Natural killer cell (primary cell): Measurements from ENCODE around the gene AFAP1. TPM values are rescaled to one million over a fixed set of nuclear protein-coding genes. Genes with fewer than 3 reads are reported as not detected.

ENCODE experiments used
- ATAC-seq, 3 donors: fragments of 150-1000 bp in 2 of 3; fragments of 200-7000 bp in 1 of 3; cut with Tn5 transposase; 1 replicate in 1 of 3; 2 replicates in 2 of 3; pipeline ENCODE4 v1.10.0; 2021; ENCODE audit warnings: mild to moderate bottlenecking in 2 of 3, moderate library complexity in 2 of 3
- DNase-seq, 2 donors: peaks; one replicate each; pipeline versions ENCODE4 v3.0.0 to v3.0.0-alpha.2; 2013 to 2021; ENCODE audit warnings: mixed read lengths in 1 of 2
- H3K27ac ChIP-seq: one replicate; pipeline ENCODE4 v1.5.1; 2013; ENCODE audit warnings: mild to moderate bottlenecking, low read length
- H3K27me3 ChIP-seq: one replicate; pipeline ENCODE4 v1.6.1; 2013; ENCODE audit warnings: low read length; ENCODE audit not compliant: control insufficient read depth, insufficient read depth
- H3K36me3 ChIP-seq: one replicate; pipeline ENCODE4 v1.6.1; 2013; ENCODE audit warnings: low read length; ENCODE audit not compliant: control insufficient read depth, insufficient read depth
- H3K4me1 ChIP-seq: one replicate; pipeline ENCODE4 v1.6.1; 2013; ENCODE audit warnings: low read length; ENCODE audit not compliant: control insufficient read depth, insufficient read depth
- H3K4me3 ChIP-seq: one replicate; pipeline ENCODE4 v1.5.1; 2013; ENCODE audit warnings: low read length
- H3K9me3 ChIP-seq: one replicate; pipeline ENCODE4 v1.6.1; 2013; ENCODE audit warnings: low read length; ENCODE audit not compliant: control insufficient read depth, insufficient read depth
- H3K27ac Mint-ChIP-seq, 2 donors: one replicate each; pipeline ENCODE4 v1.8.0; 2022; ENCODE audit warnings: mild to moderate bottlenecking in 2 of 2, mixed read lengths in 2 of 2, moderate library complexity in 1 of 2
- H3K27me3 Mint-ChIP-seq, 2 donors: one replicate each; pipeline ENCODE4 v1.8.0; 2022; ENCODE audit warnings: low read depth in 2 of 2, mixed read lengths in 2 of 2
- H3K36me3 Mint-ChIP-seq: one replicate; pipeline ENCODE4 v1.8.0; 2022; ENCODE audit warnings: mixed read lengths
- H3K4me1 Mint-ChIP-seq, 2 donors: one replicate each; pipeline ENCODE4 v1.8.0; 2022; ENCODE audit warnings: mixed read lengths in 2 of 2
- H3K4me3 Mint-ChIP-seq: one replicate; pipeline ENCODE4 v1.8.0; 2022; ENCODE audit warnings: mild to moderate bottlenecking, moderate library complexity, mixed read lengths
- H3K9me3 Mint-ChIP-seq, 2 donors: one replicate each; pipeline ENCODE4 v1.8.0; 2022; ENCODE audit warnings: mixed read lengths in 2 of 2
- whole genome bisulfite sequencing: methylation state at CpG from one replicate; pipeline ENCODE4 v1.1.7; 2013; ENCODE audit warnings: missing lambda C conversion rate; ENCODE audit not compliant: insufficient coverage; 5-methylcytosine and 5-hydroxymethylcytosine counted together
- intact Hi-C: fragments of 100-400 bp; cut with micrococcal nuclease; formaldehyde crosslinking; loops from one replicate; pipeline ENCODE4 v1.14.2; 2022
- total RNA-seq, 4 donors: library from RNA; stranded (reverse); fragments of 120-200 nt in 1 of 4; gene quantifications; one replicate each; pipeline versions ENCODE4 v1.2.3 to v1.2.4, GENCODE V29; 2013 to 2022
- TF ChIP-seq, protein P1 (sequence below): fragments of 200-600 bp; IDR thresholded peaks from one replicate; pipeline ENCODE4 v1.8.0; 2022; ENCODE audit warnings: antibody characterized with exemption

The AFAP1 gene
- total RNA-seq, 3 donors from 2014 or later (not counting 1 experiment from before 2014, with no cell fraction given) = 4.9 to 12.5 (median 9.5) TPM

DNA sequence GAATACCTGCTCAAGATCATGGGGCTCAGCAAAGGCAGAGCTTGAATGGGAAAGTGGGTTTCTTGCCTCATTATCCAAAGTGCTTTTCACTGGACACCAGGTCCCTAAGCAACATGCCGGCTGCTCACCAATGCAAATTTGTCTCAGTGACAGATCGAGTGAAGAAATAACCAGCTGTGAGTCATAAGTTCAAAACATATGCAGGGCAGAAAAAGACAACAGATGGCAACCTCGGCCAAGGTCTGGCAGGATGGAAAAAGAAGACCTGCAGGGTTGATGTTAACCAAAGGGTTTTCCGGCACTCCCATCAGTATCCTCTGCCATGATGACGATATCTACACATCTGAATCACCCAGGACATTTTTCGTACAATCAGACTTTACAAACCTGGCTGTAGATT lies 124.1 kb downstream of the AFAP1 start:
- DNase-seq (no peak), ATAC-seq (no peak)
- H3K27ac Mint-ChIP-seq = no peak overlapping the region
- 84% methylated on average over 4 of the region's 6 CpGs for WGBS
- Histone ChIP-seq H3K4me1 (no peaks in the 10 kb centered on the region), H3K27me3 (no peaks in the 10 kb centered on the region), H3K36me3 (peaks cover 3% of the 10 kb centered on the region), H3K9me3 (no peaks in the 10 kb centered on the region), H3K27ac (no peak overlapping the region), H3K4me3 (no peak overlapping the region)
- H3K4me3 Mint-ChIP-seq = no peak overlapping the region
- H3K4me1 Mint-ChIP-seq = no peaks in the 10 kb centered on the region
- no peaks in the 10 kb centered on the region for H3K36me3 Mint-ChIP-seq
- intact Hi-C loops = no loop called here
- H3K9me3 Mint-ChIP-seq = no peaks in the 10 kb centered on the region
- peaks cover 0 to 2% of the 10 kb centered on the region in 2 donors for H3K27me3 Mint-ChIP-seq
- TF ChIP-seq, protein P1, sequence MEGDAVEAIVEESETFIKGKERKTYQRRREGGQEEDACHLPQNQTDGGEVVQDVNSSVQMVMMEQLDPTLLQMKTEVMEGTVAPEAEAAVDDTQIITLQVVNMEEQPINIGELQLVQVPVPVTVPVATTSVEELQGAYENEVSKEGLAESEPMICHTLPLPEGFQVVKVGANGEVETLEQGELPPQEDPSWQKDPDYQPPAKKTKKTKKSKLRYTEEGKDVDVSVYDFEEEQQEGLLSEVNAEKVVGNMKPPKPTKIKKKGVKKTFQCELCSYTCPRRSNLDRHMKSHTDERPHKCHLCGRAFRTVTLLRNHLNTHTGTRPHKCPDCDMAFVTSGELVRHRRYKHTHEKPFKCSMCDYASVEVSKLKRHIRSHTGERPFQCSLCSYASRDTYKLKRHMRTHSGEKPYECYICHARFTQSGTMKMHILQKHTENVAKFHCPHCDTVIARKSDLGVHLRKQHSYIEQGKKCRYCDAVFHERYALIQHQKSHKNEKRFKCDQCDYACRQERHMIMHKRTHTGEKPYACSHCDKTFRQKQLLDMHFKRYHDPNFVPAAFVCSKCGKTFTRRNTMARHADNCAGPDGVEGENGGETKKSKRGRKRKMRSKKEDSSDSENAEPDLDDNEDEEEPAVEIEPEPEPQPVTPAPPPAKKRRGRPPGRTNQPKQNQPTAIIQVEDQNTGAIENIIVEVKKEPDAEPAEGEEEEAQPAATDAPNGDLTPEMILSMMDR = no peak

DNA sequence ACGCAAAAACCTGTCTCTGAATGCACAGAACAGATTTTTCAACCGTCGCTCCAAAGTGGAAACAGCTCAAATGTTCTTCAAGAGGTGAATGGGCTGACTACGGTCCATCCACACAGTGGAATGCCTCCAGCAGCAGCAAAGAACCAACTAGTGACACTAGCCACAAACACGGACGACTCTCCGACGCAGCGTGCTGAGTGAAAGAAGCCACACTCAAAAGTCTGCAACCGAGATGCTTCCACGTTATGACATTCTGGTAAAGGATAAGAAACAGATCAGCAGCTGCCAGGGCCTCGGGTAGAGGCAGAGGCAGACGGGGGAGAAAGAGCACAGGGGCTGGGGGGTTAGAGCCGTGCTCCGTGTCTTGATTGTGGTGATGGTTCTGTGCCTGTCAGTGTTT lies 125.2 kb downstream of the AFAP1 start:
- TF ChIP-seq, protein P1 = no peak
- Histone ChIP-seq H3K4me1 (no peaks in the 10 kb centered on the region), H3K4me3 (no peak overlapping the region), H3K36me3 (peaks cover 3% of the 10 kb centered on the region), H3K27ac (no peak overlapping the region), H3K9me3 (no peaks in the 10 kb centered on the region), H3K27me3 (no peaks in the 10 kb centered on the region)
- Mint-ChIP-seq H3K9me3 (no peaks in the 10 kb centered on the region), H3K27ac (no peak overlapping the region), H3K36me3 (no peaks in the 10 kb centered on the region), H3K4me1 (no peaks in the 10 kb centered on the region), H3K27me3 (no peaks in the 10 kb centered on the region), H3K4me3 (no peak overlapping the region)
- intact Hi-C loops = no loop called here
- no peak for ATAC-seq
- WGBS = 94% methylated on average over 15 of the region's 15 CpGs
- no peak for DNase-seq

DNA sequence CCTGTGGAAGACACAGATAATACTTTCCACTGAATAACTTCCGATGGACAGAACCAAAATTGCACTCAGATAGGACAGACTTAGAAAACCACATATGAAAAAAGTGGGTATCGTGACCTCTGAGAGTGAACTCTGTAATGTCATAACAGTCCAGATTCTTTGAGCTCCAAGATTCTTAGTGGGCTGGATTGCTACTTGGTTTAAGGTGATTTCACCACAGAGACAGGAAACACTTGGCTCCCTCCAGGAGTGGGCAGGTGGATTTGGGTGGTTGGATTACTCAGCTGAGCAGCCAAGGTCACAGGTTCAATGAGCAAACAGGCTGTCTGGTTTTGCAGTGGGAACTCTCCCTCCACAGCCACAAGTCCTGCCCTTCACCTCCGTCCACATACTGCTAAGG lies 126.0 kb downstream of the AFAP1 start:
- intact Hi-C loops = no loop called here
- peaks cover 3% of the 10 kb centered on the region for H3K36me3 ChIP-seq
- ATAC-seq (no peak), DNase-seq (no peak)
- H3K27me3 Mint-ChIP-seq = no peaks in the 10 kb centered on the region
- H3K27ac ChIP-seq = no peak overlapping the region
- no peaks in the 10 kb centered on the region for H3K4me1 ChIP-seq
- H3K4me1 Mint-ChIP-seq = no peaks in the 10 kb centered on the region
- 95% methylated on average over 3 of the region's 3 CpGs for WGBS
- H3K9me3 ChIP-seq = no peaks in the 10 kb centered on the region
- H3K27me3 ChIP-seq = no peaks in the 10 kb centered on the region
- H3K4me3 ChIP-seq = no peak overlapping the region
- H3K36me3 Mint-ChIP-seq = no peaks in the 10 kb centered on the region
- H3K9me3 Mint-ChIP-seq = no peaks in the 10 kb centered on the region
- H3K27ac Mint-ChIP-seq = no peak overlapping the region
- no peak overlapping the region for H3K4me3 Mint-ChIP-seq
- TF ChIP-seq, protein P1 = no peak

DNA sequence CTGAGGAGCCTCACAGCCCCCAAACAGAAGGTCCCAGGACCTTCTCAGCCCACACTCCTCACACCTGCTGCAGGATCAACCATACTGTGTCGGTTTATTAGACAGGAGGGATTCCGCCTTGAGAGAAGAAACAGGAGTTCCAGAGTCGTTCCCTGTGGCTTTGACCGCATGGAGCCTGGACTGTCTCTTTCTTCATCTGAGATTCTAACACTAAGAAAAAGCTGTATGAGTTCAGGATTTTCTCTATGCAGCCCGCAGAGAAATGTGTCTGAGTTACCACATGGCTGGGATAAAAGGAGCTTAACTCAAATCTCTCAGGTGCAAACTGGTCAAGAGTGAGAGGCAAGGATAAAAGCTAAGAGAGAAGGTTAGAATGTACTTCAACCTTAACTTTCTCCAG lies 126.7 kb downstream of the AFAP1 start:
- H3K9me3 Mint-ChIP-seq = no peaks in the 10 kb centered on the region
- 86% methylated on average over 5 of the region's 5 CpGs for WGBS

More for the DNA sequence above, 126.7 kb downstream of the AFAP1 start:
- no peak overlapping the region for H3K27ac ChIP-seq
- no peaks in the 10 kb centered on the region for H3K9me3 ChIP-seq
- TF ChIP-seq, protein P1 = no peak
- DNase-seq (no peak), ATAC-seq (no peak)
- H3K36me3 ChIP-seq = peaks cover 3% of the 10 kb centered on the region
- no peak overlapping the region for H3K4me3 ChIP-seq
- Mint-ChIP-seq H3K4me1 (no peaks in the 10 kb centered on the region), H3K36me3 (no peaks in the 10 kb centered on the region), H3K27me3 (no peaks in the 10 kb centered on the region), H3K27ac (no peak overlapping the region), H3K4me3 (no peak overlapping the region)
- no peaks in the 10 kb centered on the region for H3K27me3 ChIP-seq
- intact Hi-C loops = no loop called here
- no peaks in the 10 kb centered on the region for H3K4me1 ChIP-seq
